HG02759 (cell line): ENCODE results near the gene TNFAIP8.
A peak's percentile ranks its signal among the peaks of the same experiment; 100 is the strongest.

Experiments
- ATAC-seq: cut with Tn5 transposase; IDR thresholded peaks from one replicate; pipeline ENCODE4 v1.9.1; 2021; ENCODE audit warnings: mild to moderate bottlenecking, moderate library complexity; ENCODE audit not compliant: unreplicated experiment

The TNFAIP8 gene

DNA sequence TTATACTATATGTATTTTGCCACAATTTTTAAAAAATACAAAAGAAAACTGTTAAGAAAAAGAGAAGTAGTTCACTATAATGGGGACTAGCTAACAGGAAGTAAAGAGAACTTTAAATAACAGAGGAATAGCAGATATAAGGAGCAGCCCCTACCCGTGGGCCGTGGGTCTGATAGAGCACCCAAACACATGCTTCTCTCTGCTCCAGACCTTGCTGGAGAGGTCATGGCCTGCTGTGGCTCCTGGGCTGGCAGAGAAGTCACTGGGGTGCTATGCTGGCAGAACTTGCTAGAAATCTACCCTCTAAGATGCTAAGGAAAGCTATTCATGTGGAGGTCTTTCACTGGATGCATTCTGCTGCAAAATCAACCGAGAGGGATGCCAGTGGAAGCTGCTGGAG, 10.0 kb upstream of the TNFAIP8 start:
- ATAC-seq = no peak

DNA sequence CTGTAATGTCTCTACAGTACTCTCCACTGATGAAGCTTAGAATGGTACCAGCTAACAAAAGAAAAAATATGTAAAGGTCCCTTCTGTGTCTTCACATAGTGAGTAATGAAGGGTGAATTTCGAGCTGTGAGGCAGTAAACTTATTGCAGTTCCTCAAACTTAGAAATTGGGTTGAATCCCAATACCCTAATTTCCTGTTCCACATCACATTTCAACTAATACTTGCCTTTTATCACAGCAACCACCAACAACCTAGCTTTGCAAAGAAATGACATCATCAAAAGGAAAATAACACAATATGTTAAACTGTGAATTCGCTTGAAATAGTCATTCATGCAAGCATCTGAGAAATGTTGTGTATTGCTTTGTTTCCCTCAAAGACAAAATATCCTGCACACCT, 9.4 kb upstream of the TNFAIP8 start:
- no peak for ATAC-seq

DNA sequence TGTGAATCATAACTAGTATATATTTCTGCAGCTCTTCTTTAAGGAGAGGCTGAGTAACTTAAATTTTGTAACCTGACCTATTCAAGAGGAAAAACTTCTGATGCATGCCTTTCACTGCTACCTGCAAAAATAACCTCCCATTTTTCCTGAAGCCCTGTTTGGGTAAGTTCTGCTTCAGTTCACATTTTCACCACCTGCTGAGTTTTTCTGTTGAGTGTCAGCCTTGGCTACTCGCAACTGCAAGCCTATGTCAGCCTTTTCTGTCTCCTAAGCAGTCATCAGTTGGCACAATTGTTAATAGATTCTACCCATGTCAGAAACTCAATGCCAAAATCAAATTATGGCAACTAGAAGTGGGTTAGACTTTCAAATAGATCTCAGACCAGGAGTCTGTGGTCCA, 8.2 kb upstream of the TNFAIP8 start:
- no peak for ATAC-seq

DNA sequence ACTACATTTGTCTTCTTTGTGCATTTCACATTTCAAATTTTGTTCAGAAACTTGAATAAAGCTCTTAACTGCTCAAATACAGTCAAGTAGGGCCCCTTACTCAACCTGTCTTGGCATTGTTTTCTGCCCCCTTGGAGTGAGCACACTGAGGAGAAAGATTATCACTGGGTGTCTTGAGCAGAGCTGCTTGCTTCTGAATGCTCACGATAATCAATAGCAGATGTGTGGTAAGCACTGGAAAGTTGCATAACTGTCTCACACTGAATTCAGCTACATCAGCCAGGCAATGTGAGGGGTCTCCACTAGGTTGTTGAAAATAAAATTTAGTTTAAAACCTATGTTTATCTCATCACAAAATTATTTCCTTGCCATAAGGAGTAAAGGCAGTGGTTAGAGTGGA, 7.8 kb upstream of the TNFAIP8 start:
- ATAC-seq = no peak

DNA sequence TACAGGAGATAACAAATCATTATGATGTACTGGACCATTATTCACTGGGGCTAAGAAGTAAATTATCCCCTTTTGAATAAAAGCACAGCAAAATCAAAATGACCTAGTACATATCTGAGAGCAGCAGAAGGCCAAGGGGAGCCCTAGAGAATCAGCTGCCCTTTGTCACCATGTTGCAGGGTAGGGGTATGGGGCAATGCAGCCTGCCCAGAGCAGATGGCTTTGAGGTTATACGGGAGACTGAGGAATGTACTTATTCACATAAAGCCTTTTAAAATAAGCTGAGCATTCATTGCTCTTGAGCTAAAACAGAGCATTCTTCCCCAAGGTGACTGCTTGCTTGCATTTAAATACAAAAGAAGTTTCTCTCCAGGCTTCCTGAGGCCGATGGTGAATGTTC, 2.6 kb upstream of the TNFAIP8 start:
- no peak for ATAC-seq

DNA sequence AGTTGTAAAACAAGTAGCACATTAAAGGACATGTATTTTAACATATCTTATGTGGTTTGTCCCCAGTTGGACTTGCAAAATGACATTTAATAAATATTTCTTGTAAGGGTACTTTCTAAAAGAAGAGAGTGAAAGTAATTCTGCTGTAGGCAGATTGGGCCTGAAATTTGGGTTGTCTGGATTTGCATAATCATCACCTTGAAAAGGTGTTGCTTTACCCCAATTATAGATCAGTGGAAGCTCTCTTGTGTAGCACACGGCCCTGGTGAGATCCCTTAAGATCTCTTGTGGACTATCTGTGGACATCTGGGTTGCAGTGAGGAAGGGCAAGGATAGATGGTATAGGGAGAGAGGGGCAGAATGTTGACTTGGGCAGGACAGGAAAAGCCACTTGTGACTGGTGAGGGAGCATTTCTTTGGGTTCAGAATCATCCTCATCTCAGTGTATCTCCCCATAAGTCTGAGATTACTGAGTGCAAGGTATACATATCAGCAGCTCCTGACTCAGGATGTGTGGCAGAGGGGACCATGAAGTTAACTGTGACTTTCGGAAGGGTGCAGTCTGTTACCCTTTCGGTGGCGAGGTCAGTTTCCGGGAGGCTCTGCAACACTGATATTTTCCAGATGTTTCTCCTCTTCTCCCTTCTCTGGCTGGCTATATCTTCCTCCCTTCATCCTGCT, 2.0 kb upstream of the TNFAIP8 start:
- ATAC-seq = peak; percentile 53

DNA sequence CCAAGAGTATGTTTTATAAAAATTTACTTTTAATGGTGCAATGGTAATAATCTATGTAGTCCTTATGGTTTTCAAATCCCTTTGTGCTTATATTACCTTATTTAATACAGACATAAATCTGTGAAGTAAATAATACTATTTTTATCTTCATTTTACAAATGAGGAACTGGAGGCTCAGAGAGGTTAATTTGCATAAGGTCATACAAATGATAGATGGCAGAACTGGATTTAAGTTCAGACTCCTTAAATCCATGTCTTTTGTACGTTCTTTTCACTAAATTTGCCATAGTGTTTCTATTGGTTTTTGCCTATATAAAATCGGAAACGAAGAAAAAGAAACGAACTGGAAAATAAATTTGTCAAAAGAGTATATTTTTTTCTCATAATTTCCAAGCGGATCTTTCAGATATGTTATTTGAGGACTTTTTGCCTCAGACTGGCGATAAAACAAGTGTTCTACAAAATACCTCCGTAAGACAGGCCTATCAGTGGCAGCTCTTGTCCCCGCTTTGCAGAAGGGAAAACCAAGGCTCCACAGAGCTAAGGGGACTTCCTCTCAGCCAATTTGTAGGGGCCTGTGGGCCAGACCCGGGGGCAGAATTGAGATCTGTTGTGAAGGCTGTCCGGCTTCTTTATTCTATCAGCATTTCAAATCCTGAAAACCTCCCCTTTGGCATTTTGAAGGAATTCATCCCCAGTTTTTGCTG, 1.1 kb upstream of the TNFAIP8 start:
- ATAC-seq = no peak

DNA sequence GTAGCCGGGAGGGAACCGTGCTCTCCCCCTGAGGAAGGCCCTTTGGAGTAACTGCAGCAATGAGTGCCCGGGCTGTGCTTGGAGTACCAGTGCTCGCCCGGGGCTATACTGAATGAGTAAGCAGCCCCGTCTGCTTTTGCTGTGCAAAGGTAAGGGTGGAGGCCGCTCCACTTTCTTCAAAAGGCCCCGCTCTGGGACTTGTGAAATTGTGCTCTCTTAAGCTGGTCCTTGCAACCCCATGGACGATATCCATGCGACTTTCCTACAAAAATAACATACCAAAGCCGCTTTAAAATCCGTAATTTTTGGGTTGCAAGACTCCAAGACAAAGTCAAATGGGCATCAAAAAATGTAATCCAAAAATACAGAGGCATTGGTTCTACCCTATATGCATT, 578 bp upstream of the TNFAIP8 start:
- peak; percentile 38 for ATAC-seq

DNA sequence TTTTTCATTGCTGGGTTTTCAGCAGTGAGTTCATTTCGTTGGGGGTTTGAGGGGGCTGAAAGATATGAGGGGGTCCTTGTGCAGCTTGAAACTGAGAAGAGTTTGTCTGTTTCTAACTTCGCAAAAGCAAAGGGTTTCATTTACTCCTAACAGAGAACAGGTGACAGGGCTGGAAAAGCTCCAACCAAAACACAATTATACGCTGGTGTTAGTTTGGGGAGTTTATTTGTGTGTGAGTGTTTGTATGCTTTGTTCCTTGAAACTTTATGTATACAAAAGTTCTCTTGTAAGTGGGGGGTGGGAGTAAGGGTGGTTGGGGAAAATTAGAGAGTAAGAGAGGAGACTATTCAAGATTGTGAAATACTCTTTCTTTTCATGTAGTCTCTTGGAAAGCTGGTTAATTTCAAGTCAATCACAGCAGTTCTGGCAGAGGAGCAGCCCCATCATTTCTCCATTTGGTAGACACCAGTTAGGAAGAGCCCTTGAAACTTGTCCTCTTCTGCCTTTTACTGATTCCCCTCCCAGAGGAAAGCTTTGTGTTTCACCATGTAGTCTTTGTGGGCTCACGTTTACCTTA, 881 bp downstream of the TNFAIP8 start:
- no peak for ATAC-seq

DNA sequence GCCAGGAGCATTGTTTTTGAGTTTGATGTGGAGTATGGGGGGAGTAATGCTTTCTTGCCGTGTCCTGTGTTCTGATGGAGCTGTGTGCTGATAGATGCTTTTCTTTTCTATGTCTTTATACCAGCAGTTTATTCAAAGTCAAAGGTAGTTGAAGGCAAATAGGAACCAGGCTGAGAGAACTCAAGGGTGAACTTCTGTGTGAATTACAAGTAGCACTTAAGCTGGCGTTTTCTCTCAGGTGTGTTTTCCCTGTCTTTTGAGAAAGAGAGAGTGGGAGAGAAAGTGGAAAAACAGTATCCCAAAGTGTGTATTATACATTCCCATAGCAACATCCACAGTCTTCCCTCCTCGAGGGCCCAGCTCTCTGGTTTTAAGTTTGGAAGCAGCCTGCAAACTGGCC, 1.5 kb downstream of the TNFAIP8 start:
- ATAC-seq = no peak

DNA sequence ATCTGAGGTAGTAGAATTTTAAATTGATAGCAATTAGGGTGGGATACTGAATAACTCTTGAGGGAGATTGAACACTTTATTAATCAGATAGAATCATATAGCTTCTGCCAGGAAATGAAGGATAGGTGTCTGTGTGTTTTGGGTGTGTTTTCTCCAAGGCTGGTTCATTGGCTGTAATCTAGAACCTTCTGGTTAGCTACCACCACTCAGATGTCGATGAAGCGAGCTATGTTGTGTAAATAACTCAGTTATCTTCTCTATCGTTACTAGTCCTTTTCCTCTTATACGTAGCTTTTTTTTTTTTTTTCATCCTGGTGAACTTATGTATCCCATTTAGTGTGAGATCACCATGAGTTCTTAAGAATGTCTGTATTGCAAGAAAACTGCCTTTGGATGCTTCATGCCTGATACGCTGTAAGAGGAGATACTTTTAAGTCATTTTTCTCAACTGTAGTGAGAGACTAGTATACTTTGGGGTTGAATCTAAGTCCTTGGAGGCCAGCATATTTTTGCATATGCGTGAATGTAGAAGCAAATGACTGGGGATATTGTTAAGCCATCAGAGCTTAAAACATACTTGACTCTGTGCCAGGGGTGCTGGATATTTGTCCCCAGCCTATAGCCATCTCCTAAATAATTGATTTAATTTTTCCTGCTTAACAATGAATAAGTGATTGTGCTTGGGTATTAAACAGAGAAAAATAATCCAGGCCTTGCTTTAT, 2.1 kb downstream of the TNFAIP8 start:
- no peak for ATAC-seq

DNA sequence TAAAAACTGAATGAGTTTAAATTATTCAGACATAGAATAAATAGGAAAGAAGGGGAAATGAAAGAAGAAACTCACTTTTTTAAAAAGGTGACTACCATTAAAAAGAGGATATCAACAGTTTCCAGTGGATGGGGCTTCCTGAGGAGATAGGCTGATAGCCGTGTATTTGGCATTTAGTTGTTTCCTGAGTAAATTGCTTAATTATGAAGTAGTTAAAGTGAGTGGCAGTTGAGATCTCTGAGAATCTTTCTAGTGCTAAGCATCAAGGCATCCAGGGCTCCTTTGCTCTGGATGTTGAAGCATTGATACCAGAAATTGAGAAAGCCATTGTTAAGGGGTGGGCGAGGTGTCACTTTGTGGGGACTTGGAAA, 2.7 kb downstream of the TNFAIP8 start:
- ATAC-seq = no peak

DNA sequence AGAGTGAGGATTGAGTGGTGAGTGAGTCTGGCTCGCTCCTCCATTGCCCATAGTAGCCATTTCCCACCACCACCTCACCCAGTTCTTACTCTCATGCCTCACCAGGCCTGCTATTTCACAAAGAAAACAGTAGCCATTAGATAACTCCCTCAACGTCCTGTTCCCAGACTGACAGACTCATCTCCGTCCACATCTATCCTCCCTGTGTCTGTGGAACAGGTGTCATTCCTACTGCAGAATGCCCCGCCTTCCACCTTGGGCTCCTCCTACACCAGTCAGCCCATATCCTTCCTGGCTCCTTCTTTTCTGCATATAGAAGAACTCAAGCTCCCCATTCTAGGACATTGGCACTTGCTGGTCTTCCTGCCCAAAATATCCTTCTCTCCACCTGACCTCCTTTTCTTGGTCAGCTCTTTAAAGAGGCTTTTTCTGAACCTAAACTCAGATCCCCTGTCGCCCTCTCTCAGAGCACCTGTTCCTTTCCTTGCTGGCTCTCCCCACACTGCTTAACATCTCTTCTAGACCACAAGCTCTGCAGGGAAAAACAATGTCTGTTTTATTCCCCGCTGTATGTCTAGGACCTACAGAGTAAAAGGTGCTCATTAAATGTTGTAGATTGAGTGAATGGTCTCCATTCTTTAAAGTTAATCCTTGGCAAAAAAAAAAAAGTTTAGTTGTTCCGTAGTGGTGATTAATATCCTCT, 3.2 kb downstream of the TNFAIP8 start:
- ATAC-seq = no peak

DNA sequence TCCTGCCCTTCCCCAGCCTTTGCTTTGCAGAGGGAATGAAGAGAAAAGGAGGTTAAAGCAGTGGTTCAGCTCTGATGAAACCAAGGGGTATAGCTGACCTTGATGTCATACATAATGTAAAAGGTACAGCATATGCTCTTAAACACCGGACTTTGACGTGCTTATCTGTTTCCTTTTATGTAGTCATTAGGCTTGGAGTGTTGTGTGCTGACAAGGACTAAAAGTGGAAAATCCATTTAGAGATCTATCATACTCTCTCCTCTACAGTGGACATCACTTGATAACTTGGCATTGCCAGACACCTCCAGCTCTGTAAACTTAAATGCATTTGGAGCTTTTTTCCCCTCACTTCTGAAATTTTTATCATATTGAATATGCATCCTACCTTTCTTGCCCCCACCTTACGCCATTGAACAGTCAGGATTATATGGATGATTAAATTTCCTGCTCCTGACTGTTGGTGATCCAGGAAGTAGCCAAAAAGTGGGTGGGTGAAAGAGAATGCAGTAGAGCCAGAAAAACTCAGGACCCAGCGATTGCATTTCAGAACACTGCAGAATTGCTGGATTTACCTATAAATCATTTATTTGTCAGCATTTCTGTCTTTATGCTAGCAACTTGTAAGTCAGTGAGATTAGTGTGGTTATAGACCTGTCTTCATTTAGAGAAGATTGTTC, 4.1 kb downstream of the TNFAIP8 start:
- ATAC-seq = no peak

DNA sequence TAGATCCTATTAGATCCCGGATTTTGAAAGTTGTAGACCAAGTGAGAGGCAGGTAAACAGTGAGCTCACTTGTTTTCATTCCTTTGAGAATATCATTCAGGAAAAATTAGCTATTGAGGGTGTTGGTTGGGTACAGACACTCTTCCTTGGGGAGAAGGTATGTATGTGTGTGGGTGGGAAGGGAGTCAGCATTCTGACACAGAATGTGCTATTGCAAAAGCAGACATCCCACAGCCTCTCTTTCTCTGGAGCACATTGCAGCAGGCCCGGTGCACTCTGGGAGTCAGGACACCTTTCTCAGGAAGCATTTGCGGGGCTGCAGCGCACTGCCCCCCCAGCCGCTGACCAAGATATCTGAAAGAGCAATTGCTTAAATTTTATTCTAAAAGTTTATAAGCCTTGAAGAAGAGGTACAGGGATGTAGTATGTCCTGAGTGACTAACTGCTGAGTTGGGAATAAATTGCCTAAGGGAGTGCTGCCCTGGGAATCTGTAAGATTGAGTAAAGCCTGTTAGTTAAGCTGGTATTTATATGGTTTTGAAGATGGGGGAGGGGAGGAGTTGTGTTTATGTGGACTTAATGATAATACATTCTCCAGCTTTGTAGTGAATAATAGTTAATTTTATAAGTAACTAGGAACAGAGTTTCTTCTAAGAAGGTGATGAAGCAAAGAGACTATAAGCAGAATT, 5.2 kb downstream of the TNFAIP8 start:
- no peak for ATAC-seq

DNA sequence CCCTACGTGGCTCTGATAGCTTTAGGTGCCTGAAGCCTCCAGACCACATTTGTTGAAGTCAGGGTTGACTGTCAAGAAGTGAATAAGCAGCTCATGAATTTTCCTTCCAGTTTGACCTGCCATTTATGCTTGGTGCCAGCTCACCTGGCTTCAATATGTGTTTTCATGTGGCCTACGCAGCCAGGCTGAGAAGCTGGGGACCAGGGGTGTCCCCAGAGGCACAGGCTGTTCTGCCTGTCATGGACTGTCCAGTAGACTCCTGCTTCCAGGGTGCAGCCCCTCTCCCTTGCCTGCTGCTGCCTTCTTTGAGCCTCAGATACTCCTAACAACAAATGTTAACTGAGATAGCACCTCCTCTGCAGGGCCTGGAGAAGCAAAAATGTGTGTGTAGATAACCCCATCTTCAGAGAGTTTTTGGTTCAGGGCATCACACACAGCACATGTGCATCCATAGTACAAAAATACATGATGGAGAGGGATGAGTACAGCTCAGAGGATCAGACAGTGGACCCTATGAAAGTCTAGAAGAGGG, 5.8 kb downstream of the TNFAIP8 start:
- ATAC-seq = no peak

DNA sequence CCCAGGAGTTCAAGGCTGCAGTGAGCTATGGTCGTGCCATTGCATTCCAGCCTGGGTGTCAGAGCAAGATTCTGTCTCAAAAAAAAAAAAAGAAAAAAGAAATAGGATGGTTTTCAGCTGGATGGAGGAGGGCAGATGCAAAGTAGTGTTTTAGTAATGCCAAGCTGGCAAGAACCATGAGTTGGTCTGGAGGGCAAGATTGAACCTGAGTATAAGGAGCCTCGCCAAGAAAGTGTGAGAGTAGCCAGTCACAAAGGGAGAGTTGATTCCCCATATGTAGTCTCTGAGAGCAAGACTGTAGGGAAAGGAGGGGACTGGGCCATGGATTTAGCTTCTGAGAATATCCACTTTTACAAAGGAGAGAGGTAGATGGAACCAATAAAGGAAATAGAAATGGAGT, 6.9 kb downstream of the TNFAIP8 start:
- ATAC-seq = no peak

DNA sequence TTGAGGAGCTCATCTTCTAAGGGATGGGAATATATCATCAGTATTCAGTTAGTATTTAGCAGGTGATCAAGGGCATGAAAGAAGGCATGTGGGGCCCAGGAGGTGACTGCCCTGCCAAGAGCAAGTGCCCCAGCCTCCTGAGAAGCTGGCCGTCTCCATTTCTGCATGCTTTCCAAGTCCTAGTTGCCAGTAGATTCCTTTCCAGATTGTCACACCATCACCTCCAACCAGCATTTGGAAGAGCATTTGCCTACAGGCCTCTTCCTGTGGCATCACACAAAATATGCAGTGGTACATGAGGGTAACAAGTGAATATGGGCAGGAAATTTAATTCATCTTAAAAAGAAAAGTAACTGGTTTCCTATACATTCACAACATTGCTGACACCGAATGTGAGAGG, 7.5 kb downstream of the TNFAIP8 start:
- no peak for ATAC-seq

DNA sequence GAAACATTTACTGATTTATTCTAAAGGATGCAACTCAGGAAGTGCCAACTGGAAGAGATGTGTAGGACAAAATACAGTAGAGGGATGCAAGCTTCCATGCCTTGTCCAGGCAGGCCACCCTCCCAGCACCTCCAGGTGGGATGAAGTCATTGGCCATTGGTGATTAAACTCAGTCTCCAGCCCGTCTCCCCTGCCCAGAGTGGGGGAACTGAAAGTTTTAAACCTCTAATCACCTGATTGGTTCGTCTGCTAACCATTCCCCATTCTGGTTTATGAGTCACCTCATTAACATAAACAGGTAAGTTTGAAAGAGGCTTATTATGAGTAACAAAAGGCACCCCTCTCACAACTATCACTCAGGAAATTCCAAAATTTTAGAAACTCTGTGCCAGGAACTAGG, 8.1 kb downstream of the TNFAIP8 start:
- peak; percentile 41 for ATAC-seq
